ENCODE measurements around the gene MYOCD. TPM values are rescaled to one million over a fixed set of nuclear protein-coding genes. Genes with fewer than 3 reads are reported as not detected.

MYOCD gene
- polyA plus RNA-seq, 2 of the 4 experiments (the other 2 are of a cell fraction) = 8.6 to 12.5 TPM

DNA sequence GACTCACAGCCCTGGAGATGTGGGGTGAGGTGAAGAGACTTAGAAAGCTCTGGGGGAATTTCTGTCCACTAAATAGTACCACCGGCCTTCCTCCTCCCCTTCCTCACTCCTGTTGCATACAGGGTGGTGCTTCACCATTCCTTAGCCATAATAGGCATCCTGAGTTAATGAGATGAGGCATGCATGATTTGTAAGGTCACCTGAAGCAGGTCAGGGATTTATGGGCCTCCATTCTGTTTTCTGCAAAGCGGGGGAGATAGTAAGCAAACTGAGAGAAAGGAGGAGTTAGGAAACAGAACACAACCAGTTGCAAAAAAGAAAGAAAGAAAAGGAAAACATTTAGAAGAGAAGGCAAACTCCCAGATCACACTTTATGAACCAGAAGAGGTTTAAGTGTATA lies 9.3 kb upstream of the MYOCD start:
- H3K9me3 ChIP-seq = no peaks in the 10 kb centered on the region
- FAIRE-seq = no peak
- WGBS (ENCODE audit: missing lambda C conversion rate) = 88% methylated on average over 2 of the region's 2 CpGs
- H3K4me2 ChIP-seq = no peak overlapping the region
- ATAC-seq = no peak
- peak overlapping the region in 1 of 2 experiments; percentile 39; a peak in 2 of 6 replicates for H3K27ac ChIP-seq
- peaks cover 30% of the 10 kb centered on the region for H3K4me1 ChIP-seq
- no peak overlapping the region for H3K4me3 ChIP-seq
- TF ChIP-seq RNF2 (IDR thresholded peaks at IDR 0.05; ENCODE audit: borderline replicate concordance, low read depth) = no peak
- TF ChIP-seq CBX2 (IDR thresholded peaks at IDR 0.05; ENCODE audit: borderline replicate concordance, low read depth) = no peak
- no peak for TF ChIP-seq CEBPB (IDR thresholded peaks at IDR 0.05)
- TF ChIP-seq, protein P1, sequence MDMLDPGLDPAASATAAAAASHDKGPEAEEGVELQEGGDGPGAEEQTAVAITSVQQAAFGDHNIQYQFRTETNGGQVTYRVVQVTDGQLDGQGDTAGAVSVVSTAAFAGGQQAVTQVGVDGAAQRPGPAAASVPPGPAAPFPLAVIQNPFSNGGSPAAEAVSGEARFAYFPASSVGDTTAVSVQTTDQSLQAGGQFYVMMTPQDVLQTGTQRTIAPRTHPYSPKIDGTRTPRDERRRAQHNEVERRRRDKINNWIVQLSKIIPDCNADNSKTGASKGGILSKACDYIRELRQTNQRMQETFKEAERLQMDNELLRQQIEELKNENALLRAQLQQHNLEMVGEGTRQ (IDR thresholded peaks at IDR 0.05) = no peak
- TF ChIP-seq MAZ (IDR thresholded peaks at IDR 0.05; ENCODE audit: borderline replicate concordance, low read depth, low read length) = no peak
- no peak for TF ChIP-seq SMC3 (IDR thresholded peaks at IDR 0.05)
- no peak for TF ChIP-seq HOXB13 (CRISPR knock-in tag; IDR thresholded peaks at IDR 0.05; ENCODE audit: low read depth)
- no peak for TF ChIP-seq TP53 (CRISPR knock-in tag; IDR thresholded peaks at IDR 0.05)
- TF ChIP-seq SREBF2 (IDR thresholded peaks at IDR 0.05) = no peak
- no peak for TF ChIP-seq NR3C1 (IDR thresholded peaks at IDR 0.05)
- TF ChIP-seq KDM5A (IDR thresholded peaks at IDR 0.05) = no peak
- TF ChIP-seq PHF8 (IDR thresholded peaks at IDR 0.05; ENCODE audit: borderline replicate concordance, low read depth) = no peak
- TF ChIP-seq, protein P2, sequence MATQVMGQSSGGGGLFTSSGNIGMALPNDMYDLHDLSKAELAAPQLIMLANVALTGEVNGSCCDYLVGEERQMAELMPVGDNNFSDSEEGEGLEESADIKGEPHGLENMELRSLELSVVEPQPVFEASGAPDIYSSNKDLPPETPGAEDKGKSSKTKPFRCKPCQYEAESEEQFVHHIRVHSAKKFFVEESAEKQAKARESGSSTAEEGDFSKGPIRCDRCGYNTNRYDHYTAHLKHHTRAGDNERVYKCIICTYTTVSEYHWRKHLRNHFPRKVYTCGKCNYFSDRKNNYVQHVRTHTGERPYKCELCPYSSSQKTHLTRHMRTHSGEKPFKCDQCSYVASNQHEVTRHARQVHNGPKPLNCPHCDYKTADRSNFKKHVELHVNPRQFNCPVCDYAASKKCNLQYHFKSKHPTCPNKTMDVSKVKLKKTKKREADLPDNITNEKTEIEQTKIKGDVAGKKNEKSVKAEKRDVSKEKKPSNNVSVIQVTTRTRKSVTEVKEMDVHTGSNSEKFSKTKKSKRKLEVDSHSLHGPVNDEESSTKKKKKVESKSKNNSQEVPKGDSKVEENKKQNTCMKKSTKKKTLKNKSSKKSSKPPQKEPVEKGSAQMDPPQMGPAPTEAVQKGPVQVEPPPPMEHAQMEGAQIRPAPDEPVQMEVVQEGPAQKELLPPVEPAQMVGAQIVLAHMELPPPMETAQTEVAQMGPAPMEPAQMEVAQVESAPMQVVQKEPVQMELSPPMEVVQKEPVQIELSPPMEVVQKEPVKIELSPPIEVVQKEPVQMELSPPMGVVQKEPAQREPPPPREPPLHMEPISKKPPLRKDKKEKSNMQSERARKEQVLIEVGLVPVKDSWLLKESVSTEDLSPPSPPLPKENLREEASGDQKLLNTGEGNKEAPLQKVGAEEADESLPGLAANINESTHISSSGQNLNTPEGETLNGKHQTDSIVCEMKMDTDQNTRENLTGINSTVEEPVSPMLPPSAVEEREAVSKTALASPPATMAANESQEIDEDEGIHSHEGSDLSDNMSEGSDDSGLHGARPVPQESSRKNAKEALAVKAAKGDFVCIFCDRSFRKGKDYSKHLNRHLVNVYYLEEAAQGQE (IDR thresholded peaks at IDR 0.05) = no peak
- TF ChIP-seq RCOR1 (IDR thresholded peaks at IDR 0.05; ENCODE audit: low read depth, low read length) = no peak
- no peak for TF ChIP-seq TFCP2L1 (CRISPR knock-in tag; IDR thresholded peaks at IDR 0.05)
- TF ChIP-seq RFX5 (IDR thresholded peaks at IDR 0.05) = no peak
- no peak for TF ChIP-seq RARB (CRISPR knock-in tag; IDR thresholded peaks at IDR 0.05)
- TF ChIP-seq, protein P3, sequence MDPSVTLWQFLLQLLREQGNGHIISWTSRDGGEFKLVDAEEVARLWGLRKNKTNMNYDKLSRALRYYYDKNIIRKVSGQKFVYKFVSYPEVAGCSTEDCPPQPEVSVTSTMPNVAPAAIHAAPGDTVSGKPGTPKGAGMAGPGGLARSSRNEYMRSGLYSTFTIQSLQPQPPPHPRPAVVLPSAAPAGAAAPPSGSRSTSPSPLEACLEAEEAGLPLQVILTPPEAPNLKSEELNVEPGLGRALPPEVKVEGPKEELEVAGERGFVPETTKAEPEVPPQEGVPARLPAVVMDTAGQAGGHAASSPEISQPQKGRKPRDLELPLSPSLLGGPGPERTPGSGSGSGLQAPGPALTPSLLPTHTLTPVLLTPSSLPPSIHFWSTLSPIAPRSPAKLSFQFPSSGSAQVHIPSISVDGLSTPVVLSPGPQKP (IDR thresholded peaks at IDR 0.05; ENCODE audit: low read depth, low read length) = no peak
- TF ChIP-seq EHF (CRISPR knock-in tag; IDR thresholded peaks at IDR 0.05) = no peak
- TF ChIP-seq HDAC2 (IDR thresholded peaks at IDR 0.05) = no peak
- CTCF ChIA-PET = interaction anchor here (0.6 to 1.6 kb wide), 4 partner anchors 9 to 65 kb away, joined by 3 to 13 read pairs (median 4); partner anchors contain the start of gene MYOCD
- POLR2A ChIA-PET = interaction anchor here (0.6 kb wide), 1 partner anchor 9 kb away, joined by 4 read pairs; no protein-coding TSS in a partner anchor
- no peak for DNase-seq (ENCODE audit: low read depth in 1 of 2, low spot score in 1 of 2)

DNA sequence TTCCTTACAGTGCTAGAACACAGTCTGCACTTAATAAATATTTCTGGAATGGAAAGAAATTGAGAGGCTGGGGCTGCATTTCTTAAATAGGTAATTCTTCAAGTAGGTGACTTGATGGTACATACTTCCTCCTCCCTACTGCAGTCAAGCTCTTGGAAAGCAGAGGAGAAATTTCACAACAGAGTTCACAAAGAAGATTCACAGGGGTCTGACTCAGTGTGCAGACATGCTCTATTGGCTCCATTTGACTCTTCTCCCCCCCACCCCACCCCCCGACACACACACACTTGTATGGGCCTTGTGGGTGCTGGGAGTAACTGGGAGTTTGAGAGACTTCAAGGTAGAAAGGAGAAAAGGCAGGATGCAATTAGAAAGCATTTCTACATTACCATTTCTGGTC lies 6.2 kb upstream of the MYOCD start:
- peaks cover 33% of the 10 kb centered on the region for H3K4me1 ChIP-seq
- 56% methylated on average over 1 of the region's 1 CpG for WGBS (ENCODE audit: missing lambda C conversion rate)
- TF ChIP-seq SREBF2 (IDR thresholded peaks at IDR 0.05) (no peak), EP300 (IDR thresholded peaks at IDR 0.05) (peak; percentile 27 to 31; a peak in 2 of 5 replicates), FOSL2 (IDR thresholded peaks at IDR 0.05) (peak; percentile 40; the same call in 1 of the 2 replicates), FOSL2 (CRISPR knock-in tag; IDR thresholded peaks at IDR 0.05) (peak; percentile 69), SMC3 (IDR thresholded peaks at IDR 0.05) (peak; percentile 37; the same call in 2 of the 3 replicates), ZC3H11A (IDR thresholded peaks at IDR 0.05) (no peak), RAD21 (conservative IDR thresholded peaks at IDR 0.05 in 1 of 2, IDR thresholded peaks at IDR 0.05 in 1 of 2) (peak in 1 of 2 experiments; percentile 44; a peak in 3 of 5 replicates), JUNB (IDR thresholded peaks at IDR 0.05) (peak; percentile 58), CEBPB (IDR thresholded peaks at IDR 0.05) (peak; percentile 54 to 76; a peak in 3 of 4 replicates)
- peak in 1 of 2 experiments; percentile 72 for DNase-seq (ENCODE audit: low read depth in 1 of 2, low spot score in 1 of 2)
- H3K4me2 ChIP-seq = peak overlapping the region; percentile 58
- no peak overlapping the region for H3K4me3 ChIP-seq
- H3K9me3 ChIP-seq = no peaks in the 10 kb centered on the region
- CTCF ChIA-PET = interaction anchor here (0.8 to 2.1 kb wide), 2 partner anchors 17 to 113 kb away, joined by 4 to 8 read pairs; no protein-coding TSS in a partner anchor
- no peak for FAIRE-seq
- POLR2A ChIA-PET = interaction anchor here (0.6 kb wide), 1 partner anchor 31 kb away, joined by 3 read pairs; no protein-coding TSS in a partner anchor
- H3K27ac ChIP-seq = peak overlapping the region; percentile 61 to 77
- peak; percentile 82 to 87 for ATAC-seq

All from A549 (cell line).